GM18499 (cell line): Measurements from ENCODE around the gene MBD3L4.

Experiments
- ATAC-seq: cut with Tn5 transposase; IDR thresholded peaks from one replicate; pipeline ENCODE4 v1.9.1; 2021; ENCODE audit warnings: moderate number of reproducible peaks; ENCODE audit not compliant: insufficient read depth, unreplicated experiment

The MBD3L4 gene

DNA sequence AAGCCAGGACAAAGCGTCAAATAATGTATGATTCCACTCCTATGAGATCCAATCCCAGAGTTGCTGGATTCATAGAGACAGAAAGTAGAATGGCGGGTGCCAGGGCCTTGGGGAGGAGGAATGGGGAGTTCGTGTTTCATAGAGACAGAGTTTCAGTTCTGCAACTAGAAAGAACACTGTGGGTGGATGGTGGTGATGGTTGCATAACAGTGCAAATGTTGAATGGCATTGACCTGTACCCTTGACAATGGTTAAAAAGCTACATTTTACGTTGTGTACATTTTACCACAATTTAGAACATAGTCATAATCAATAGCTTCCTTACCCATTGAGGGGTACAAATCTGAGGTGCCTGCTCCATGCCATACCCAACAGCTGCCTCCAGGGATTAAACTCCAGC lies 52.1 kb downstream of the MBD3L4 start:
- ATAC-seq, result no peak
